Activated CD4-positive, alpha-beta memory T cell treated with anti-CD3 and anti-CD28 coated beads for 36 hours (primary cell): ENCODE data around the gene HEMK1. TPM values are rescaled to one million over a fixed set of nuclear protein-coding genes. Genes with fewer than 3 reads are reported as not detected.

Experiments used
- CTCF ChIA-PET: fragments of 350-600 bp; sonication (Branson Sonifier 250); formaldehyde crosslinking; loops from one replicate; lab custom pipeline; 2021; ENCODE audit warnings: antibody characterized with exemption, inconsistent platforms; lab: Charles Lee
- POLR2A ChIA-PET: fragments of 350-600 bp; sonication (Branson Sonifier 250); formaldehyde crosslinking; loops from one replicate; lab custom pipeline; 2021; ENCODE audit warnings: antibody characterized with exemption; lab: Charles Lee
- DNase-seq: peaks from one replicate; pipeline ENCODE4 v3.0.0-alpha.2; 2020
- H3K27ac Mint-ChIP-seq: one replicate; pipeline ENCODE4 v1.8.0; 2021; ENCODE audit warnings: mixed read lengths
- H3K27me3 Mint-ChIP-seq: one replicate; pipeline ENCODE4 v1.8.0; 2021; ENCODE audit warnings: mixed read lengths
- H3K36me3 Mint-ChIP-seq: one replicate; pipeline ENCODE4 v1.8.0; 2021; ENCODE audit warnings: mixed read lengths
- H3K4me1 Mint-ChIP-seq: one replicate; pipeline ENCODE4 v1.8.0; 2021; ENCODE audit warnings: low read depth, mixed read lengths
- H3K4me3 Mint-ChIP-seq: one replicate; pipeline ENCODE4 v1.8.0; 2021; ENCODE audit warnings: mild to moderate bottlenecking, mixed read lengths
- H3K9me3 Mint-ChIP-seq: one replicate; pipeline ENCODE4 v1.8.0; 2021; ENCODE audit warnings: mixed read lengths
- intact Hi-C: fragments of 100-400 bp; cut with micrococcal nuclease; formaldehyde crosslinking; loops from one replicate; pipeline ENCODE4 v1.15.1; 2023
- total RNA-seq, 2 experiments: library from RNA; stranded (reverse); gene quantifications; one replicate each; pipeline ENCODE4 v1.2.3, GENCODE V29; 2021

The HEMK1 gene
- total RNA-seq, 2 experiments from 2014 or later: 78.7 to 82.6 TPM

DNA sequence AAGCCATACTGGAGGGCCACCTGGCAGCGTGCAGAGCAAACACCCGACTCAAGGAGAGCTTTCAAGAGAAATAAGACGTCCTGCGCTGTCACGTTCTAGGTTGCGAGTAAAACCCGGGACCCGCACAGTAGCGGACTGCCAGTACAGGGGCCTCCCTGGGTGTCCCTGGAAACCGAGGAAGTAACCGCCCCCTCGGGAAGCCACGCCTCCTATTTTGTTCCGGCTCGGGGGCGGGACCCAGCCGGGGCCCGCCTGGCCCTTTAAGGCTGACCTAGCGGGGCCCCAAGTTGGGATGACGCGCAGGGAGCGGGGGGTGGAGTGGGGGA, 47.4 kb downstream of the HEMK1 start:
- Mint-ChIP-seq H3K36me3 (peaks cover 72% of the 10 kb centered on the region), H3K27me3 (peaks cover 6% of the 10 kb centered on the region), H3K27ac (peak overlapping the region; percentile 92), H3K9me3 (no peaks in the 10 kb centered on the region), H3K4me1 (peaks cover 63% of the 10 kb centered on the region), H3K4me3 (peak overlapping the region; percentile 78)
- intact Hi-C loops: loop anchor here (1.0 to 5.0 kb wide), 6 partner anchors 36 to 1056 kb away; partner anchors contain the start of genes MANF and TEX264
- ChIA-PET CTCF (interaction anchor here (0.9 to 20.7 kb wide), 30 partner anchors 7 to 885 kb away, joined by 3 to 908 read pairs (median 10); partner anchors contain the start of genes C3orf18, DOCK3, HEMK1 and NPRL2), POLR2A (interaction anchor here (0.8 to 24.8 kb wide), 8 partner anchors 12 to 769 kb away, joined by 3 to 1013 read pairs (median 12); partner anchors contain the start of genes C3orf18, HEMK1 and MANF)
- peak; percentile 98 for DNase-seq

- peaks cover 64% of the 10 kb centered on the region for H3K4me1 Mint-ChIP-seq
- peak; percentile 53 for DNase-seq
- intact Hi-C loops: loop anchor here (2.0 to 5.0 kb wide), 4 partner anchors 355 to 1055 kb away; partner anchors contain the start of genes MANF and TEX264
- H3K9me3 Mint-ChIP-seq: no peaks in the 10 kb centered on the region
- peaks cover 68% of the 10 kb centered on the region for H3K36me3 Mint-ChIP-seq
- ChIA-PET POLR2A (interaction anchor here (0.7 to 24.8 kb wide), 12 partner anchors 8 to 768 kb away, joined by 3 to 1013 read pairs (median 6); partner anchors contain the start of genes C3orf18, HEMK1 and MANF), CTCF (interaction anchor here (1.0 to 20.7 kb wide), 26 partner anchors 7 to 772 kb away, joined by 3 to 908 read pairs (median 12); partner anchors contain the start of genes C3orf18, DOCK3 and HEMK1)
- peak within 1 kb of the TSS; percentile 92 for H3K27ac Mint-ChIP-seq
- H3K27me3 Mint-ChIP-seq: peaks cover 2% of the 10 kb centered on the region
- H3K4me3 Mint-ChIP-seq: peak within 1 kb of the TSS; percentile 93
These were observed 47.9 kb downstream of the HEMK1 start, which contains the start of gene MAPKAPK3 for GRCh38 chr3:50617096-50617791. MAPKAPK3 (plus strand) TSS chr3:50617151; CDS start chr3:50617566, 415 bp downstream.

GRCh38 chr3:50617911-50618481, 48.7 kb downstream of the HEMK1 start:
- H3K27me3 Mint-ChIP-seq: no peaks in the 10 kb centered on the region
- no peaks in the 10 kb centered on the region for H3K9me3 Mint-ChIP-seq
- peak overlapping the region; percentile 93 for H3K4me3 Mint-ChIP-seq
- CTCF ChIA-PET: interaction anchor here (1.0 to 20.7 kb wide), 8 partner anchors 9 to 772 kb away, joined by 3 to 908 read pairs (median 24); partner anchors contain the start of genes C3orf18, DOCK3 and HEMK1
- peaks cover 67% of the 10 kb centered on the region for H3K4me1 Mint-ChIP-seq
- DNase-seq: peak; percentile 62
- H3K27ac Mint-ChIP-seq: peak overlapping the region; percentile 92
- POLR2A ChIA-PET: interaction anchor here (0.7 to 24.8 kb wide), 10 partner anchors 8 to 768 kb away, joined by 3 to 1013 read pairs (median 6); partner anchors contain the start of genes C3orf18, HEMK1 and MANF
- peaks cover 63% of the 10 kb centered on the region for H3K36me3 Mint-ChIP-seq
- intact Hi-C loops: loop anchor here (2.0 to 5.0 kb wide), 4 partner anchors 354 to 1054 kb away; partner anchors contain the start of genes MANF and TEX264

DNA sequence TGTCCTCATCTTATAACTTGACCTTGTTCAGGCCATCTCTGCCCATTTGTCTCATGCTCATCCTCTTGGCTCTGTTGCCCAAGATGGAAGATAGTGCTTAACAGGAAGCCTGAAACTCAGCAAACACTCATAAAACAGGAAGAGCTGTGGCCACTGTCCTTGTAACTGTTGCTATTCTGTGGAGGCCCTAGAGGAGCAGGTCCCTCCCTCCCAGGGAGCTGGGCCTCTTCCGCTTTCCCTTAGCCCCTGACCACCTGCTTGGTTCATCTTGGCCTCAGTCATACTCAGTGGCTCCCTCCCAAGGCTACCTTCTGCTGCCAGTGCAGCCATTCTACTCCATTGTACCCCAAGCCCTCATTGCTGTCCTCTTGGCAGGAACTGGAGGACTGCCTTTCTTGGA, 51.1 kb downstream of the HEMK1 start:
- H3K27me3 Mint-ChIP-seq: no peaks in the 10 kb centered on the region
- peak overlapping the region; percentile 91 for H3K27ac Mint-ChIP-seq
- intact Hi-C loops: no loop called here
- POLR2A ChIA-PET: interaction anchor here (1.1 to 24.8 kb wide), 4 partner anchors 10 to 47 kb away, joined by 3 to 1013 read pairs (median 4); partner anchors contain the start of genes C3orf18 and HEMK1
- peak; percentile 53 for DNase-seq
- CTCF ChIA-PET: interaction anchor here (1.0 to 8.5 kb wide), 11 partner anchors 8 to 769 kb away, joined by 3 to 188 read pairs (median 5); no protein-coding TSS in a partner anchor
- peak overlapping the region; percentile 93 for H3K4me3 Mint-ChIP-seq
- peaks cover 76% of the 10 kb centered on the region for H3K4me1 Mint-ChIP-seq
- H3K9me3 Mint-ChIP-seq: no peaks in the 10 kb centered on the region
- H3K36me3 Mint-ChIP-seq: peaks cover 60% of the 10 kb centered on the region

- peaks cover 57% of the 10 kb centered on the region for H3K36me3 Mint-ChIP-seq
These were observed 51.5 kb downstream of the HEMK1 start for GRCh38 chr3:50620820-50621219.

GRCh38 chr3:50622881-50623280, 53.6 kb downstream of the HEMK1 start:
- peak overlapping the region; percentile 94 for H3K27ac Mint-ChIP-seq
- intact Hi-C loops: no loop called here
- H3K4me1 Mint-ChIP-seq: peaks cover 88% of the 10 kb centered on the region
- H3K36me3 Mint-ChIP-seq: peaks cover 56% of the 10 kb centered on the region
- DNase-seq: no peak
- H3K27me3 Mint-ChIP-seq: no peaks in the 10 kb centered on the region
- no peaks in the 10 kb centered on the region for H3K9me3 Mint-ChIP-seq
- CTCF ChIA-PET: interaction anchor here (2.1 to 2.9 kb wide), 2 partner anchors 7 to 30 kb away, joined by 15 to 22 read pairs; no protein-coding TSS in a partner anchor
- H3K4me3 Mint-ChIP-seq: no peak overlapping the region
- POLR2A ChIA-PET: interaction anchor here (0.9 to 2.1 kb wide), 5 partner anchors 11 to 32 kb away, joined by 3 to 9 read pairs (median 4); partner anchors contain the start of gene CISH

More at GRCh38 chr3:50620820-50621219, 51.5 kb downstream of the HEMK1 start:
- intact Hi-C loops: no loop called here
- Mint-ChIP-seq H3K4me3 (peak overlapping the region; percentile 93), H3K4me1 (peaks cover 76% of the 10 kb centered on the region), H3K9me3 (no peaks in the 10 kb centered on the region), H3K27me3 (no peaks in the 10 kb centered on the region), H3K27ac (peak overlapping the region; percentile 91)
- POLR2A ChIA-PET: no interaction called here
- CTCF ChIA-PET: interaction anchor here (1.4 to 8.5 kb wide), 6 partner anchors 8 to 78 kb away, joined by 3 to 188 read pairs (median 8); no protein-coding TSS in a partner anchor
- DNase-seq: no peak

GRCh38 chr3:50623840-50624474, 54.6 kb downstream of the HEMK1 start:
- H3K36me3 Mint-ChIP-seq: peaks cover 49% of the 10 kb centered on the region
- H3K27ac Mint-ChIP-seq: peak overlapping the region; percentile 94

DNA sequence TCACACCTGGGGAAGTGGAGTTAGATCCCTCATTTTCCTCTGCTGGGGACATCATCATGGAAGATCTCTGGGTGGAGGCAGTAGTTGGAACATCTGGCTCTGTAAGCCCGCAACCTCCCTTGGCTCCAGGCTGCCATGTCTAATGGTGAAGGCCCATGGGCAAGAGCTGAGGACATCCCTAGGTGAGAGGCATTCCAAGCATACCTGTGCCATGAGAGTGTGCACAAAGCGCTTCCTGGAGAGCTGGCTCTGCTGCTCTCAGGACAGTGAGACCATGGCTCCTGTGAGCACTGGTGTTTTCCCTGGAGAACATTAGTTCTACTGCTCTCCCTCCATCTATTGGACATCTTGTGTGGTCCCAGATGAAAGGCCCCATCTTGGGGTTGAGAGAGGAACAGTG, 55.3 kb downstream of the HEMK1 start:
- H3K4me3 Mint-ChIP-seq: peak overlapping the region; percentile 57
- H3K27ac Mint-ChIP-seq: peak overlapping the region; percentile 94
- ChIA-PET POLR2A (interaction anchor here (0.6 to 1.6 kb wide), 8 partner anchors 8 to 1102 kb away, joined by 3 to 4 read pairs (median 4); partner anchors contain the start of gene MANF), CTCF (interaction anchor here (1.3 to 2.9 kb wide), 6 partner anchors 8 to 31 kb away, joined by 3 to 22 read pairs (median 8); partner anchors contain the start of gene CISH)
- no peaks in the 10 kb centered on the region for H3K27me3 Mint-ChIP-seq
- H3K4me1 Mint-ChIP-seq: peaks cover 94% of the 10 kb centered on the region
- intact Hi-C loops: loop anchor here (1.0 kb wide), 2 partner anchors 18 to 31 kb away; no protein-coding TSS in a partner anchor
- H3K9me3 Mint-ChIP-seq: no peaks in the 10 kb centered on the region
- peaks cover 43% of the 10 kb centered on the region for H3K36me3 Mint-ChIP-seq
- no peak for DNase-seq

More at GRCh38 chr3:50623840-50624474, 54.6 kb downstream of the HEMK1 start:
- POLR2A ChIA-PET: interaction anchor here (0.6 to 2.1 kb wide), 10 partner anchors 9 to 1103 kb away, joined by 3 to 9 read pairs (median 4); partner anchors contain the start of genes CISH and MANF
- intact Hi-C loops: loop anchor here (1.0 kb wide), 2 partner anchors 18 to 31 kb away; no protein-coding TSS in a partner anchor
- Mint-ChIP-seq H3K9me3 (no peaks in the 10 kb centered on the region), H3K4me1 (peaks cover 94% of the 10 kb centered on the region), H3K4me3 (peak overlapping the region; percentile 57), H3K27me3 (no peaks in the 10 kb centered on the region)
- peak; percentile 89 for DNase-seq
- CTCF ChIA-PET: interaction anchor here (0.9 to 2.9 kb wide), 8 partner anchors 8 to 748 kb away, joined by 3 to 22 read pairs (median 6); partner anchors contain the start of gene CISH

DNA sequence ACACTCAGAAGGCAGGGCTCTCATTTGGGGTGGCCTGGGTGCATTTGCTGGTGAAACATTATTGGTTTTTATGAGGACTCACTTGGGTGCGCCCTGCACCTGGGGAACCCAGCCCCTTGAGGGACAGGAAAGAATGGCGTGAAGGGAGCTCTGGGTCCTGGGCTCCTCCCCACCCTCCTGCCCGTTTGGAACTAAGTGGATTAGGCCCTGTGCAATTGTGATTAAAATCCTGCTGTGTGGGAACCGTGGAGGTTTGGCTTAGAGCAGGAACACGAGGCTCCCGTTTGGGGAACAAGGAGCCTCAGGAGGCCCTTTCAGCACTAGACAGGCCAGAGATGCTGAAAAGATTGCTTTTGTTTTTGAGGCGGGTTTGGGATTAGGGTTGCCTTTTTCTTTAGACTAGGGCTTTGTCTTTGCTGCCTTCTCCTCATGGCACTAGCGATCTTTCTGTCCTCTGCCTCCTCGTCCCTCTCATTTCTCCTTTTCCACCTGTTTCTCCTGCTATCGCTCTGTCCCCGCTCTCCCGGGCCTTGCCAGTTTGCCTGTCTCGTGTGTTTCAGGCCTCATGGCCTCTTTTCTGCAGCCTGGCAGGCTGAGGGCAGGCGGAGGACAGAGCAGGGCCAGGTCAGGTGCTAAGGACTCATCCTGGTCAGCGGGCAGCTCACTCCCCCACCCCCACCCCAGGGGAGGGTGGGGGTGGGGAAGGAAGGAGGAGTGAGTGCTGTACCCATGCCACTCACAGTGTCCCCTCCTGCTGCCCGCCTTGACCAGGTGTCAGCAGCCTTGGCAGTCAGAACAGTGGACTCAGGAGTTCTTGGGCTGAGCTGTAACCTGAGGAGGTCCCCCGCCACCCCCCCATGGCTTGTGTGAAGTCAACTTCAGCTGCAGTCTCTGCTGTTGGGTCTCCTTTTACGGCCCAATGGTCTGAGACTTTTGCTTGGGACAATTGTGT, 56.2 kb downstream of the HEMK1 start:
- ChIA-PET CTCF (interaction anchor here (0.9 to 2.9 kb wide), 5 partner anchors 9 to 52 kb away, joined by 3 to 22 read pairs (median 7); no protein-coding TSS in a partner anchor), POLR2A (interaction anchor here (0.7 to 1.3 kb wide), 3 partner anchors 23 to 564 kb away, joined by 3 to 4 read pairs (median 3); no protein-coding TSS in a partner anchor)
- intact Hi-C loops: no loop called here
- no peaks in the 10 kb centered on the region for H3K9me3 Mint-ChIP-seq
- H3K27me3 Mint-ChIP-seq: no peaks in the 10 kb centered on the region
- H3K4me1 Mint-ChIP-seq: peaks cover 94% of the 10 kb centered on the region
- peaks cover 36% of the 10 kb centered on the region for H3K36me3 Mint-ChIP-seq
- no peak overlapping the region for H3K4me3 Mint-ChIP-seq
- peak overlapping the region; percentile 94 for H3K27ac Mint-ChIP-seq
- DNase-seq: no peak
